PC-3 (cell line): Measurements from ENCODE around the gene AKAP13.

Source experiments
- EZH2 ChIP-seq: fragments of 300-600 bp; sonication (generic); IDR thresholded peaks from one replicate; pipeline ENCODE4 v1.6.1; 2017; ENCODE audit warnings: antibody characterized with exemption, mild to moderate bottlenecking, low read length; ENCODE audit not compliant: unreplicated experiment
- TF ChIP-seq, protein P1 (sequence below): fragments of 300-600 bp; sonication (generic); conservative IDR thresholded peaks from 2 replicates; pipeline ENCODE4 v1.5.1; 2017; ENCODE audit warnings: antibody characterized with exemption, low read depth, mild to moderate bottlenecking, low read length

DNA sequence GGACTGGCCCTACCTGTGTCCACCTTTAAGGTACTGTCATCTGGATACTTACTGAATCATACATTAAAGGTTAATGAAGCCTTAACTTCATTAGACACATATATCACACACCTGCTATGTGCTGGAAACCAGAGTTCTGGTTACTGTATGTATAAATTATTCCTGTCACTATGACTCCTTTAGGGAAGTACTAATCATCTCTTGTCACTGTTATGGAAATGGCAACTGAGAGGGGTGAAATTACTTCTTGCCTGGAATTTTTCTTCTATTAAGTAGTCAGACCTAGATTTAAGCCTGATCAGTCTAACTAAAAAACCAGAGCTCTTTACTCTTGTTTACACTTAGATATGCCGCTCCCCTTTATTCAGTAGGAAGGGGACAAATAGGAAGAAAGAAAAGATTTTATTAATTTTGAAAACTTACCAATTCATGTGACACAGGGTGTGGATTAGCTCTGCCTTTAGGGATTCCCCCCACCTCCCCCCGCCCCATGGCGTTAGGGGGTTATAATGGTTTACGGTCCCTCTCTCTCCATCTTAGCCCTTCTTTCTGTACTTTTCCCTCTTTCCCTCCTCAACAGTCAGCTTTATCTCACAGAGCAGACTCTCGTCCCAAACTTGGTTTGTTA lies 261.8 kb downstream of the AKAP13 start:
- TF ChIP-seq, protein P1, sequence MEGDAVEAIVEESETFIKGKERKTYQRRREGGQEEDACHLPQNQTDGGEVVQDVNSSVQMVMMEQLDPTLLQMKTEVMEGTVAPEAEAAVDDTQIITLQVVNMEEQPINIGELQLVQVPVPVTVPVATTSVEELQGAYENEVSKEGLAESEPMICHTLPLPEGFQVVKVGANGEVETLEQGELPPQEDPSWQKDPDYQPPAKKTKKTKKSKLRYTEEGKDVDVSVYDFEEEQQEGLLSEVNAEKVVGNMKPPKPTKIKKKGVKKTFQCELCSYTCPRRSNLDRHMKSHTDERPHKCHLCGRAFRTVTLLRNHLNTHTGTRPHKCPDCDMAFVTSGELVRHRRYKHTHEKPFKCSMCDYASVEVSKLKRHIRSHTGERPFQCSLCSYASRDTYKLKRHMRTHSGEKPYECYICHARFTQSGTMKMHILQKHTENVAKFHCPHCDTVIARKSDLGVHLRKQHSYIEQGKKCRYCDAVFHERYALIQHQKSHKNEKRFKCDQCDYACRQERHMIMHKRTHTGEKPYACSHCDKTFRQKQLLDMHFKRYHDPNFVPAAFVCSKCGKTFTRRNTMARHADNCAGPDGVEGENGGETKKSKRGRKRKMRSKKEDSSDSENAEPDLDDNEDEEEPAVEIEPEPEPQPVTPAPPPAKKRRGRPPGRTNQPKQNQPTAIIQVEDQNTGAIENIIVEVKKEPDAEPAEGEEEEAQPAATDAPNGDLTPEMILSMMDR: no peak
- no peak for TF ChIP-seq EZH2
